SK-N-SH (cell line): ENCODE data around the gene RIPOR2. TPM values are rescaled to one million over a fixed set of nuclear protein-coding genes. Genes with fewer than 3 reads are reported as not detected.

ENCODE experiments used
- CTCF ChIA-PET: fragments of 300-600, 350-600 bp; formaldehyde crosslinking; extraction: SDS; loops from one replicate; lab custom pipeline; 2021; lab: Yijun Ruan, JAX
- POLR2A ChIA-PET: fragments of 350-600 bp; sonication (Branson Sonifier 250); formaldehyde crosslinking; extraction: SDS; loops from one replicate; lab custom pipeline; 2020; ENCODE audit warnings: antibody characterized with exemption, inconsistent platforms; lab: Yijun Ruan, JAX
- DNase-seq: peaks from one replicate; pipeline ENCODE4 v3.0.0; 2012
- H2AFZ ChIP-seq: fragments of 200-600 bp; sonication (generic); 2 replicates; pipeline ENCODE4 v1.8.1; 2016; ENCODE audit warnings: antibody characterized with exemption, mild to moderate bottlenecking, low read depth
- H3F3A ChIP-seq: fragments of 200-600 bp; sonication (generic); replicated peaks from 2 replicates; pipeline ENCODE3; 2016; ENCODE audit warnings: antibody characterized with exemption, mild to moderate bottlenecking; ENCODE audit not compliant: insufficient read depth
- H3K27ac ChIP-seq, 2 experiments: fragments of 200-500 bp in 1 of 2; fragments of 200-600 bp in 1 of 2; sonication (Bioruptor generic) in 1 of 2; sonication (generic), shearing (Covaris generic) in 1 of 2; 2 replicates each; pipeline versions ENCODE4 v1.5.1 to v1.6.1; 2014 to 2016; ENCODE audit warnings: low read depth in 2 of 2, inconsistent platforms in 1 of 2, low read length in 1 of 2, mild to moderate bottlenecking in 1 of 2, mixed read lengths in 1 of 2
- H3K27me3 ChIP-seq: fragments of 200-600 bp; sonication (generic), shearing (Covaris generic); 2 replicates; pipeline ENCODE4 v1.6.1; 2016; ENCODE audit warnings: mixed run types; ENCODE audit not compliant: insufficient read depth
- H3K36me3 ChIP-seq, 2 experiments: fragments of 200-500 bp in 1 of 2; fragments of 200-600 bp in 1 of 2; sonication (Bioruptor generic) in 1 of 2; sonication (generic) in 1 of 2; replicated peaks in 1 of 2; 2 replicates each; pipeline versions ENCODE3 to v1.5.1; 2014 to 2016; ENCODE audit warnings: low read length in 1 of 2, mild to moderate bottlenecking in 1 of 2; ENCODE audit not compliant: insufficient read depth in 2 of 2, control insufficient read depth in 1 of 2
- H3K4me1 ChIP-seq, 2 experiments: fragments of 200-500 bp in 1 of 2; fragments of 200-600 bp in 1 of 2; sonication (Bioruptor generic) in 1 of 2; sonication (generic), shearing (Covaris generic) in 1 of 2; 2 replicates each; pipeline versions ENCODE4 v1.5.1 to v1.6.1; 2014 to 2016; ENCODE audit warnings: low read depth in 1 of 2, low read length in 1 of 2, mixed run types in 1 of 2; ENCODE audit not compliant: insufficient read depth in 2 of 2, control insufficient read depth in 1 of 2
- H3K4me2 ChIP-seq: fragments of 200-600 bp; sonication (generic), shearing (Covaris generic); 2 replicates; pipeline ENCODE4 v1.6.1; 2017; ENCODE audit warnings: mixed run types
- H3K4me3 ChIP-seq, 2 experiments: fragments of 200-500 bp in 1 of 2; fragments of 200-600 bp in 1 of 2; sonication (Bioruptor generic) in 1 of 2; sonication (generic), shearing (Covaris generic) in 1 of 2; 2 replicates each; pipeline versions ENCODE4 v1.5.1 to v1.8.1; 2014 to 2016; ENCODE audit warnings: low read depth in 2 of 2, inconsistent platforms in 1 of 2, low read length in 1 of 2, mild to moderate bottlenecking in 1 of 2, mixed read lengths in 1 of 2, moderate library complexity in 1 of 2
- H3K79me2 ChIP-seq: fragments of 200-600 bp; sonication (generic); 2 replicates; pipeline ENCODE4 v1.8.1; 2017; ENCODE audit warnings: mild to moderate bottlenecking; ENCODE audit not compliant: insufficient read depth
- H3K9ac ChIP-seq: fragments of 200-600 bp; sonication (generic); 2 replicates; pipeline ENCODE4 v1.6.1; 2017; ENCODE audit warnings: mixed run types
- H3K9me2 ChIP-seq: fragments of 200-600 bp; sonication (generic); 2 replicates; pipeline ENCODE4 v1.6.1; 2017; ENCODE audit warnings: mixed run types
- H3K9me3 ChIP-seq: fragments of 200-600 bp; sonication (generic); 2 replicates; pipeline ENCODE4 v1.6.1; 2017; ENCODE audit warnings: mixed run types, mild to moderate bottlenecking, moderate library complexity
- H4K20me1 ChIP-seq: fragments of 200-600 bp; sonication (generic); 2 replicates; pipeline ENCODE4 v1.6.1; 2017; ENCODE audit warnings: mild to moderate bottlenecking, mixed run types; ENCODE audit not compliant: insufficient read depth
- ELF1 ChIP-seq: IDR thresholded peaks from 2 replicates; pipeline ENCODE4 v1.4.0; 2012
- EP300 ChIP-seq, 2 experiments: IDR thresholded peaks; 2 replicates each; pipeline versions ENCODE4 v1.4.0 to v1.6.1; 2012; ENCODE audit warnings: borderline replicate concordance in 1 of 2, low read depth in 1 of 2, low read length in 1 of 2
- EZH2phosphoT487 ChIP-seq: fragments of 200-600 bp; sonication (generic); IDR thresholded peaks from 2 replicates; pipeline ENCODE4 v1.6.1; 2017; ENCODE audit warnings: low read depth, mixed run types, mild to moderate bottlenecking, antibody characterized with exemption, moderate library complexity, borderline replicate concordance
- FOSL2 ChIP-seq: IDR thresholded peaks from 2 replicates; pipeline ENCODE4 v1.4.0; 2012; ENCODE audit warnings: low read depth, mild to moderate bottlenecking, moderate library complexity, borderline replicate concordance
- FOXM1 ChIP-seq: IDR thresholded peaks from 2 replicates; pipeline ENCODE4 v1.4.0; 2012; ENCODE audit warnings: low read depth, mild to moderate bottlenecking
- GABPA ChIP-seq: IDR thresholded peaks from 2 replicates; pipeline ENCODE4 v1.4.0; 2012; ENCODE audit warnings: low read depth, mild to moderate bottlenecking
- MEF2A ChIP-seq: IDR thresholded peaks from 2 replicates; pipeline ENCODE4 v1.4.0; 2012; ENCODE audit warnings: low read depth, borderline replicate concordance
- POLR2AphosphoS5 ChIP-seq: IDR thresholded peaks from 2 replicates; pipeline ENCODE4 v1.6.1; 2012; ENCODE audit warnings: low read depth, low read length
- SIN3A ChIP-seq: IDR thresholded peaks from 2 replicates; pipeline ENCODE4 v1.6.1; 2012; ENCODE audit warnings: low read depth, mild to moderate bottlenecking, low read length, moderate library complexity, borderline replicate concordance
- TCF12 ChIP-seq: IDR thresholded peaks from 2 replicates; pipeline ENCODE4 v1.4.0; 2012
- TEAD4 ChIP-seq: IDR thresholded peaks from 2 replicates; pipeline ENCODE4 v1.4.0; 2012; ENCODE audit warnings: mild to moderate bottlenecking, borderline replicate concordance; ENCODE audit not compliant: insufficient read depth
- YY1 ChIP-seq: IDR thresholded peaks from 2 replicates; pipeline ENCODE4 v1.4.0; 2012; ENCODE audit warnings: low read depth, mild to moderate bottlenecking
- WGBS: methylation state at CpG from one replicate; pipeline ENCODE4 v1.1.6; 2017; ENCODE audit warnings: low lambda C conversion rate; 5-methylcytosine and 5-hydroxymethylcytosine counted together
- polyA plus RNA-seq, 3 experiments: library from polyadenylated mRNA; depleted of rRNA; stranded (reverse); fragments of >200 nt; gene quantifications; 2 replicates each; pipeline ENCODE4 v1.2.3, GENCODE V29; 2012
- TF ChIP-seq, protein P1 (sequence below): IDR thresholded peaks from 2 replicates; pipeline ENCODE4 v1.4.0; 2012; ENCODE audit warnings: low read depth, borderline replicate concordance
- TF ChIP-seq, protein P2 (sequence below): fragments of 200-600 bp; sonication (generic); IDR thresholded peaks from 2 replicates; pipeline ENCODE4 v1.6.1; 2017; ENCODE audit warnings: antibody characterized with exemption, mild to moderate bottlenecking, moderate library complexity

The RIPOR2 gene
- polyA plus RNA-seq, 1 of the 3 experiments (the other 2 are of a cell fraction), result 0.05 TPM

- Histone ChIP-seq H3K9me3 (no peaks in the 10 kb centered on the region), H3F3A (peaks cover 3% of the 10 kb centered on the region), H3K4me2 (peak overlapping the region; percentile 91; the same call in 1 of the 2 replicates), H3K9ac (no peak overlapping the region), H2AFZ (no peak overlapping the region), H3K4me3 (peak overlapping the region in 1 of 2 experiments; percentile 72; a peak in 2 of 4 replicates), H3K79me2 (no peaks in the 10 kb centered on the region), H4K20me1 (no peaks in the 10 kb centered on the region), H3K9me2 (no peaks in the 10 kb centered on the region), H3K4me1 (peaks cover 0 to 12% of the 10 kb centered on the region in 2 experiments; a peak in 1 of 4 replicates), H3K27ac (no peak overlapping the region), H3K36me3 (no peaks in the 10 kb centered on the region), H3K27me3 (peaks cover 18% of the 10 kb centered on the region)
- POLR2A ChIA-PET, result no interaction called here
- no peak for DNase-seq
- CTCF ChIA-PET, result interaction anchor here (0.6 to 4.3 kb wide), 8 partner anchors 9 to 1063 kb away, joined by 3 to 20 read pairs (median 4); no protein-coding TSS in a partner anchor
- TF ChIP-seq TEAD4, result no peak
- 80% methylated on average over 20 of the region's 20 CpGs for WGBS
These were observed 26.2 kb downstream of the RIPOR2 start for GRCh38 chr6:24909241-24910216.

DNA sequence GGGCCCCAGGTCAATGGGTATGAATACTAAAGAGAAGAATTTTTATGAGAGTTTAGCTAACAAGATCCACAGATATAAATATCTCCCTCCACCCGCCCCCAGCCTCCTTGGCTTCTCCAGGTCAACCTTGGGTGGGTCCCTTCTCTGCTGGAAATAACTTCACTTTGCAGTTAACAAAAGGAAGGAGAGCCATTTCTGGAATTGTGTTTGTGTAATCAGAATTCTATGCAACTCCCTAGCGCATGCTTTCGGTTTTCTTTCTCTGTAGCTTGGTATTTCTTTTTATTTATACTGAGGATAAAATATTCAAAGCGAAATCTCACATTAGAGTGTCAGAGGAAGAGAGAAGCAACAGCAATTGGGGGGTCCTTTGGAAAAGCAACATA, 27.1 kb downstream of the RIPOR2 start:
- TF ChIP-seq GABPA (no peak), ELF1 (no peak), MEF2A (no peak), YY1 (no peak)
- Histone ChIP-seq H3K4me1 (peaks cover 0 to 12% of the 10 kb centered on the region in 2 experiments; a peak in 1 of 4 replicates), H2AFZ (no peak overlapping the region), H3K4me3 (no peak overlapping the region), H3K9me2 (no peaks in the 10 kb centered on the region), H3K27ac (no peak overlapping the region), H3K79me2 (no peaks in the 10 kb centered on the region), H3K9me3 (no peaks in the 10 kb centered on the region), H4K20me1 (no peaks in the 10 kb centered on the region), H3K4me2 (no peak overlapping the region), H3K27me3 (peaks cover 18% of the 10 kb centered on the region), H3K36me3 (no peaks in the 10 kb centered on the region), H3K9ac (no peak overlapping the region), H3F3A (peaks cover 3% of the 10 kb centered on the region)
- no peak for DNase-seq
- POLR2A ChIA-PET, result no interaction called here
- CTCF ChIA-PET, result interaction anchor here (0.9 to 4.3 kb wide), 4 partner anchors 9 to 83 kb away, joined by 4 to 20 read pairs (median 10); no protein-coding TSS in a partner anchor
- 91% methylated on average over 4 of the region's 4 CpGs for WGBS

GRCh38 chr6:24907919-24908649, 27.7 kb downstream of the RIPOR2 start:
- Histone ChIP-seq H4K20me1 (no peaks in the 10 kb centered on the region), H3K27me3 (peaks cover 15% of the 10 kb centered on the region), H3K27ac (no peak overlapping the region), H3K79me2 (no peaks in the 10 kb centered on the region), H2AFZ (no peak overlapping the region), H3K4me2 (no peak overlapping the region), H3K36me3 (no peaks in the 10 kb centered on the region), H3F3A (peaks cover 3% of the 10 kb centered on the region), H3K9me2 (no peaks in the 10 kb centered on the region), H3K9me3 (no peaks in the 10 kb centered on the region), H3K4me1 (peaks cover 0 to 12% of the 10 kb centered on the region in 2 experiments; a peak in 1 of 4 replicates), H3K4me3 (no peak overlapping the region), H3K9ac (no peak overlapping the region)
- DNase-seq, result no peak
- ChIA-PET POLR2A (no interaction called here), CTCF (interaction anchor here (1.3 to 4.3 kb wide), 2 partner anchors 51 to 84 kb away, joined by 4 to 20 read pairs; no protein-coding TSS in a partner anchor)
- 82% methylated on average over 4 of the region's 4 CpGs for WGBS
- TF ChIP-seq, protein P1, sequence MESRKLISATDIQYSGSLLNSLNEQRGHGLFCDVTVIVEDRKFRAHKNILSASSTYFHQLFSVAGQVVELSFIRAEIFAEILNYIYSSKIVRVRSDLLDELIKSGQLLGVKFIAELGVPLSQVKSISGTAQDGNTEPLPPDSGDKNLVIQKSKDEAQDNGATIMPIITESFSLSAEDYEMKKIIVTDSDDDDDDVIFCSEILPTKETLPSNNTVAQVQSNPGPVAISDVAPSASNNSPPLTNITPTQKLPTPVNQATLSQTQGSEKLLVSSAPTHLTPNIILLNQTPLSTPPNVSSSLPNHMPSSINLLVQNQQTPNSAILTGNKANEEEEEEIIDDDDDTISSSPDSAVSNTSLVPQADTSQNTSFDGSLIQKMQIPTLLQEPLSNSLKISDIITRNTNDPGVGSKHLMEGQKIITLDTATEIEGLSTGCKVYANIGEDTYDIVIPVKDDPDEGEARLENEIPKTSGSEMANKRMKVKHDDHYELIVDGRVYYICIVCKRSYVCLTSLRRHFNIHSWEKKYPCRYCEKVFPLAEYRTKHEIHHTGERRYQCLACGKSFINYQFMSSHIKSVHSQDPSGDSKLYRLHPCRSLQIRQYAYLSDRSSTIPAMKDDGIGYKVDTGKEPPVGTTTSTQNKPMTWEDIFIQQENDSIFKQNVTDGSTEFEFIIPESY, result no peak
- TF ChIP-seq TCF12 (no peak), EP300 (IDR thresholded peaks at IDR 0.05; ENCODE audit: borderline replicate concordance in 1 of 2, low read depth in 1 of 2, low read length in 1 of 2) (no peak), SIN3A (no peak), FOXM1 (no peak), EZH2phosphoT487 (no peak), FOSL2 (no peak), POLR2AphosphoS5 (no peak)
- TF ChIP-seq, protein P2, sequence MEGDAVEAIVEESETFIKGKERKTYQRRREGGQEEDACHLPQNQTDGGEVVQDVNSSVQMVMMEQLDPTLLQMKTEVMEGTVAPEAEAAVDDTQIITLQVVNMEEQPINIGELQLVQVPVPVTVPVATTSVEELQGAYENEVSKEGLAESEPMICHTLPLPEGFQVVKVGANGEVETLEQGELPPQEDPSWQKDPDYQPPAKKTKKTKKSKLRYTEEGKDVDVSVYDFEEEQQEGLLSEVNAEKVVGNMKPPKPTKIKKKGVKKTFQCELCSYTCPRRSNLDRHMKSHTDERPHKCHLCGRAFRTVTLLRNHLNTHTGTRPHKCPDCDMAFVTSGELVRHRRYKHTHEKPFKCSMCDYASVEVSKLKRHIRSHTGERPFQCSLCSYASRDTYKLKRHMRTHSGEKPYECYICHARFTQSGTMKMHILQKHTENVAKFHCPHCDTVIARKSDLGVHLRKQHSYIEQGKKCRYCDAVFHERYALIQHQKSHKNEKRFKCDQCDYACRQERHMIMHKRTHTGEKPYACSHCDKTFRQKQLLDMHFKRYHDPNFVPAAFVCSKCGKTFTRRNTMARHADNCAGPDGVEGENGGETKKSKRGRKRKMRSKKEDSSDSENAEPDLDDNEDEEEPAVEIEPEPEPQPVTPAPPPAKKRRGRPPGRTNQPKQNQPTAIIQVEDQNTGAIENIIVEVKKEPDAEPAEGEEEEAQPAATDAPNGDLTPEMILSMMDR, result no peak
